SHP77 treated with DMSO at 0.1 percent for 48 hours (cell line): ENCODE measurements around the gene RNF215.
"Not testable (repeated sequence)": the region's sequence is repeated elsewhere in the genome, so short reads cannot be mapped to it uniquely, and the experiment has no call there.

Source experiments
- DNase-seq: peaks from one replicate; lab custom pipeline; 2025; lab: John Stamatoyannopoulos, UW

RNF215 gene

DNA sequence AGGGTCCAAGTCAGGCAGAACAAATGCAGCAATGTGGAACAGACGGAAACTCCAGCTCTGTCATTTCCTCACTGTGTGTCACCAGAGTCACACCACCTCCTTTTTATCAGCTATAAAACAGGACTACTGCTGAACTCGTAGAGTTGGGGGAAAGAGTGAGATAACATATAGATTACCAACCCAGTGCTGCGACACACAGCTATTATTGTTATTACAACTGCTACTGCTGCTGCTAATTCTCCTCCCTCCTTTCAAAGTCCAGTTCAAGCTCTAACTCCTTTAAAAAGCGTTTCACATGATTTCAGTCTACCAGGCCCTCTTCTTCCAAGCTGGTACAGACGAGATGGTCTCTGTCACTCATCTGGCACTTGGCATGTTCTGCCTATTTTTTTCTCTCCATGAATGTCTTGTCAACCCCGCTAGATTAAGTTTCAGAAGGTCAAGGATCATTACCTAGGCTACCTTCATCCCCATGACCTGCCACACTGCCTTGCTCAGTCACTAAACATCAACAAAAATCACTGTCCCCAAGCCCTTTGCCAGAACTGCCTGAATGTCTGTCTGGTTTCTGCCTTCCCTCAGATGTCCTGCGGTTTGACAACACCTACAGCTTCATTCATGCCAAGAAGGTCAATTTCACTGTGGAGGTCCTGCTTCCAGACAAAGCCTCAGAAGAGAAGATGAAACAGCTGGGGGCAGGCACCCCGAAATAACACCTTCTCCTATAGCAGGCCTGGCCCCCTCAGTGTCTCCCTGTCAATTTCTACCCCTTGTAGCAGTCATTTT is 34.7 kb upstream of the RNF215 start:
- no peak for DNase-seq

DNA sequence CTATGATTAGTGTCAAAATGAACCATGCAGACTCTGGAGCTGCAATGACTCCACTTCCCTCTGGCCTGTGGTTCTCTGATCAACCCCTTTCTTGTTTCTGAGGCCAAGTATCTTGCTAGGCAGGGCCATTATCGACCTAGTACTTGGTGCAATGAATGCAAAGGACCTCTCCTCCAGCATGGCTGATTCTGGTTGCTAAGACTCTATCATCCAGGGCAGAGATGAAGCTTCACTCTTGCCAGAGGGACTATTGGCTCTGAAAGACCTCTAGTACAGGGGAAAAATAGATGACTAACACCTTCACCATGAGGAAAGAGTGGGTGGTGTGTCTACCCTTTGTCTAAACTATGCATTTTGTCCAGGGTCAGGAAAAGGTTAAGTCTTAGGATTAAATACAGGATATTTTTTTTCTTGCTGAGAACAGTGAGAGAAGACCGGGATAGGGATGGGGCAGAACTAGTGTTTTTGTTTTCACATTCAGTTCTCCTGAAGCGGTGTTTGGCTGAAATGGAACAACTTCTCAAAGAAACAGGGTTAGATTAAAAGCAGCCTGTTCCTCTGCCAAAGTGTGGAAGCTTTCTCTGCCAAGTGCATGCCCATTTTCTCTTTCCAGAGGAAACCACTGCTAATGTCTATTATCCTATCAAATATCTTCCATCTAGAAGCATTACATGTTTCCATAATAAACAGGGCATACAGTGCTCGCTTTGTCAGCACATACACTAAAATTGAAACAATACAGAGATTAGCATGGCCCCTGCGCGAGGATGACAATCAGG is 33.3 kb upstream of the RNF215 start:
- DNase-seq: no peak

DNA sequence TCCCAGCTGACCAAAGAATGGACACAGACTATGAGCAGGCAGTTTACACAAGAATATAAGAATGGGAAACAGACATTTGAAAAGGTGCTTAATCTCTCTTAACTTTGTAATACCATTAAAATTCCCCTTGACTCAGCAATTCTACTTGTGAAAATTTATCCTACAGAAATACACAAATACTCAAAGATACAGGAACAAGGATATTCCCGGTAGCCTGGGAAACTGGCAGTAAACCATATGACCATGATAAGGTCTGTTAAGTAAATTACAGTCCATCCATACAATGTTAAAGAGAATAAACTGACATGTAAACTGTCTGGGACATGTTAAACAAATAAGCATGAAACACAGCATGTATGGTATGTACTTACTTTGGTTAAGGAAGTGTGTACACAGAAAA is 29.6 kb upstream of the RNF215 start:
- DNase-seq: no peak

GRCh38 chr22:30416403-30416802 is 29.2 kb upstream of the RNF215 start:
- DNase-seq: no peak

- DNase-seq: no peak
Measured at GRCh38 chr22:30414525-30415047, 27.4 kb upstream of the RNF215 start.

DNA sequence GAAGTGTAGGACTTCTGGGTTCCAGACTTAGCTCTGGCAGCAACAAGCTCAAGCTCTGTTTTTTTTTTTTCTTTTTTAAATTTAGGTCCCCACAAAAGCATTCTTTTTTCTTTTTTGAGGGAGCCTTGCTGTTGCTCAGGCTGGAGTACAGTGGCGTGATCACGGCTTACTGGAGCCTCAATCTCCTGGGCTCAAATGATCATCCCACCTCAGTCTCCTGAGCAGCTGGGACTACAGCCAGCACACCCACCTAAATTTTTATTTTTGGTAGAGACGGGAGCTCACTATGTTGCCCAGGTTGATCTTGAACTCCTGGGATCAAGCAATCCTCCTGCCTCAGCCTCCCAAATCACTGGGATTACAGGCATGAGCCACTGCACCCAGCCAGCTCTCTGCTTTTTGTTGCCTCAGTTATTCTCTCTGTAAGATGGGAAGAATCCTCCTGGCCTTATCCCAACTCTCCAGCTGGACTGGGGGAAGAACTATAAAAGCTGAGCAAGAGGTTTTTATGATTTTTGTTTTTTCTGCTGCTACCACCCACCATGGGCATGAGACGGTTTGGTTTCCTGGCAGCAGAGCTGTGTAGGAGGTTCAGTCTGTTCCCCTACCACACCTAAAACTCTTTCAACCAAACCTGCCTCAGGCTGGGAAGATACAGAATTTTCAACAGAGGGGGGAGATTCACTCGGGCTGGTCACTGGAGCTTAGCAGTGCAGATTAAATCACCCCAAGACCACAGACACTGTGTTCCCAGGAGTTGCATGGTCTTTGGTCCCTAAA is 26.7 kb upstream of the RNF215 start:
- no peak for DNase-seq

- no peak for DNase-seq
Measured at GRCh38 chr22:30413001-30413400, 25.8 kb upstream of the RNF215 start.

DNA sequence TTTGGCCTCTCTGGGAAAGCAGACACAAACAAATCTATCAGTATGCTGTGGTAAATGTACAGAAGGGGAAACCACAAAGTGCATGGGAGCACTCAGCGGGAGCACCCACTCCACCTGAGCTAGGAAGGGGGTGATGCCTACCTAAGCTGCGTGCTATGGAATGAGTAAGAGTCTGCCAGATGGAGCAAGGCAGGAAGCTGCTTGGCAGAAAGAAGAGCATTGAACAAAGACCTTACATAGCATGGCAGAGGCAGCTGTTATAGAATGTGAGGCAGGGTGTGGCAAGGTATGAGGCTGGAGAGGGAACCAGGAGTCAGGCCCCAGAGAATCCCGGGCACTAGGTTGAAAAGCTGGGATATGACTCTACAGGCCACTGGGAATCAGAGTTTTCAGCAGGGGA is 24.6 kb upstream of the RNF215 start:
- no peak for DNase-seq

GRCh38 chr22:30408388-30409102 is 21.3 kb upstream of the RNF215 start:
- no peak for DNase-seq

DNA sequence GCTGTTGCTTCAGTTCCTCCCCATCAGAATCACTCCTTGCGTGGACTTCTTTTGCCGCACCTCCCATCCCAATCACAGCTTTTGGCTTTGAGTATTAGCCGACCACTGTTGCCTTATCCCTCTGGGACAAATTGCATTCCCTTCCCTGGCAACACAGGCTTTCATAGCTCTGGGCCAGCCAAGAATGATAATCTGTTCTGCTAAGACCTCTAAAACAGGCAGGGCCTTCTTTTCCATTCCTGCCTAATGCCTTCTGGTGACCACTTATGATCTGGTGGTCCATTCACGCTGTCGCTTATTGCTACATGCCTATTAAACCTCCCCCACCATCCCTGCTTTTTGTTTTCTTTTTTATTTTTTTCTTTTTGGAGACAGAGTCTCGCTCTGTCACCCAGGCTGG is 19.2 kb upstream of the RNF215 start:
- DNase-seq: no peak

GRCh38 chr22:30405731-30406130 is 18.5 kb upstream of the RNF215 start:
- no peak for DNase-seq

DNA sequence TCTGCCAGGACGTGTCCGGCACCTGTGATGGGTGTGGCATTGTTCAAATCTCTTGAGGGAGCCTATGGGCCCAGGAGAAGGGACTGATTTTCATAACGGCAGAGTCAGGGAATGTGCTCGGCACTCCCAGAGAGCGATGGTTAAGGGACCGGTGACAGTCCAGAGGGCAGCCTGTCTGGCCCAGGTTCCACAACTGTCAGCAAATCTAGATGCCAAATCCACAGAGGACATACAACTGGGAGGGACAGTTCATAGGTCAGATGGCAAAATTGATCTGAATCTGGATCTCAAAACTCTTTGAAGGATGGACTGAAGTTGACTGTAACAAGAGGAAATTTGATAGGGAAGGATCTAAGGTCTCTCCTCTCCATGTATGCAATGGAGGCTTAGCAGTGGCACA is 17.1 kb upstream of the RNF215 start:
- no peak for DNase-seq

- not testable (repeated sequence) for DNase-seq
Measured at GRCh38 chr22:30402766-30403104, 15.5 kb upstream of the RNF215 start.

GRCh38 chr22:30402028-30402765 is 15.0 kb upstream of the RNF215 start:
- DNase-seq: no peak

DNA sequence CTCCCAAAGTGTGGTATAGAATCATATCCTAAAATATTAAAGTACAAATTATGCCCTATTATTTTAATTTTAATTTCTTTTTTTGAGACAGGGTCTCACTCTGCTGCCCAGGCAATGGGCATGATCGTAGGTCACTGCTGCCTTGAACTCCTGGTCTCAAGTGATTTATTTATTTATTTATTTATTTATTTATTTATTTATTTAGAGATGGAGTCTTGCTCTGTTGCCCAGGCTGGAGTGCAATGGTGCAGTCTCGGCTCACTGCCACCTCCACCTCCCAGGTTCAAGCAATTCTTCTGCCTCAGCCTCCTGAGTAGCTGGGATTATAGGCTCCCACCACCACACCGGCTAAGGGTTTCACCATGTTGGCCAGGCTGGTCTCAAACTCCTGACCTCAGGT is 13.8 kb upstream of the RNF215 start:
- not testable (repeated sequence) for DNase-seq

- DNase-seq: no peak
Measured at GRCh38 chr22:30400159-30400558, 12.9 kb upstream of the RNF215 start.

DNA sequence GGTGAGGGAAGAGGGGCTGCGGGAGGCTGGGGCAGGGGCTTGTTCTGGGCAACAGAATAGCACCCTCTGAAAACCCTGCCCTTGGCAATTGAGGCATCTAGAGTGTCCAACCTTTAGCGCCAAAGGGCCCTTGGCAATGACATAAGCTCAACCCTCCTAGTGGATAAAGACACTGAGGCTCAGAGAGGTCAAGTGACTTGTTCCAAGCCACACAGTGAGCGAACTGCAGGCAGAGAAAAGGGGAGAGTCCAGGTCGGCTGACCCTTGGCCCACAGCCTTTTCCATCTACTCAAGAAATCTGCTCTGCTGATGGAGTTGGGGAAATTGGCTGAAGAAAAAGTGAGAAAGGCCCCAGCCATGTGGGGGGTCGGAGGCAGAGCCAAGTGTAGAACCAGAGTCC is 12.5 kb upstream of the RNF215 start:
- no peak for DNase-seq

DNA sequence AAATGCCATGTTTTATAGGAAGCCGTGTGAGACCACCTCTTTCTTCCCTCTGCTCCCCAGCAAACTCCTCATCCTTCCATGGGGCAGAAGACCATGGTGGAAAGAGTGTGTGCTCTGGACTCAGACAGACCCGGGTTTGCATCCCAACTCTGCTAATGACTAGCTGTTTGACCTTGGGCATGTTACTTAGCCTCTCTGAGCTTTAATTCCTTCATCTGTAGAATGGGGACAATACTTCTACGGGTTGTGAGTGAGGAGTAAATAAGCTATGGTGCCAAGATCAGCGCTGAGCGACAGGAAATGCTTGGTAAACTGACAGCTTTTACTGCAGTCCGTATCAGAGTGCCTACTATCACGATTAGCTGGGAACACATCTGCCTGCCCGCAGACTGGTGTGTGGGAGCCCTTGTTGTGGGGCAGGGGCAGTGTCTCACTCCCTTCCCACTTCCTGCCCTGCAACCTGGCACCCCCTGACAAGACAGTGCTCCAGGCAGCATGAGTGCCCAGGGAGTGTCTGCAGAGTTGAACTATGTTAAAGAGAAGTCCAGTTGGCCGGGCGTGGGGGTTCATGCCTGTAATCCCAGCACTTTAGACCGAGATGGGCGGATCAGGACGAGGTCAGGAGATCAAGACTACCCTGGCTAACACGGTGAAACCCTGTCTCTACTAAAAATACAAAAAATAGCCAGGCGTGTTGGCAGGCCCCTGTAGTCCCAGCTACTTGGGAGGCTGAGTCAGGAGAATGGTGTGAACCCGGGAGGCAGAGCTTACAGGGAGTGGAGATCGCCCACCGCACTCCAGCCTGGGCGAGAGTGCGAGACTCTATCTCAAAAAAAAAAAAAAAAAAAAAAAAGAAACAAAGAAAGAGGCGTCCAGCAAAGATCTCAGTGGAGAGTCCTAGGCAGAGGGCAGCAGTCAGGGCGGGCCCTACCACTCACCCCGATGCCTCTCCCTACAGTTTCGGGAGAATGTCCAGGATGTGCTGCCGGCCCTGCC is 11.8 kb upstream of the RNF215 start:
- DNase-seq: no peak

DNA sequence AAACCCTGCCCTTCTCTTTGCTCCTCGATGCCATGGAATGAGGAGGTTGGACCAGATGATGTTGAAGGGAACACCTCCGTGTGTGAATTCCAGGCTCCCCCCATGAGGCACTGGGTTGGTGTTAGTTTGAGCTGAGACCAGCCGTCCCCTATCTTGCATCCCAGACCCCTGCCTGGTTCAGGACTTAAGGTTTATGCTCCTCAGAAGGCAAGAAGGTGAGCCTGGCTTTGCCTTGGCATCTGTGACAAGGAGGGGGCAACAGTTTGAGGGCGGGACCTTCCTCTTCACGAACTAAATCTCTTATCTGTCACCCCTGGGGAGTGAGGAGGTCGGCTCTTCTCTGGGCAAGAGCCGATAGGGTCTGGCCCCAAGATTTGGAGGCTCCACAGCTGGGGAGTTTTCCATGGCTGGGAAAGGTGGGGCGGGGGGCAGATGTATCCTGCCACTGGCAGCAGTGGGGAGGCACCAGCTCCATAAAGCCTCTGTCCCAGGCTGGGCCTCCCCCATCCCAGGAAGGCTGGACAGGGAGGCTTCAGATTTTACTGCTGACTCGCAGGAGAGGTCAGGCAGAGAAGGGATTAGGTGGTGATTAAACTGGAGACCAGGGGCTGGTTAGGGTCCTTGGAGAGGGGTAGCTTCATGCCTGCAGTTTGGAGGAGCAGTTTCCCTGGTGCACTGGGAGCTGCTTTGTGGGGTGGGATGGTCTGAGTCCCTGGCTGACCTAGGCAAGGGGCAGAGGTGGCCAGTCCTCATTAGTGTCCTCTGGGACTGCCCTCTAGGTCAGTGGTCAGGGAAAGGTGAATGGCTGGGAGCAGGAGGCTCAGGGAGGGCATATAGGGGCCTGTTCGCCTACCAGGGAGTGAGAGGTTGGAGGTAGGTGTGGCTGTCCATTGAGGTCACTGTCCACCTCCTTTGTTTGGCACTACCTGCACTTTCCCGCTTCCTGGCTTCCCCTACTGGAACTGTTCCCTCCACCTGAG is 10.7 kb upstream of the RNF215 start:
- no peak for DNase-seq
